ENCODE data around the gene TRIM41. TPM values are rescaled to one million over a fixed set of nuclear protein-coding genes. Genes with fewer than 3 reads are reported as not detected.
A peak's percentile ranks its signal among the peaks of the same experiment; 100 is the strongest.

The TRIM41 gene
- total and polyA plus RNA-seq, 9 of the 15 experiments (the other 6 are each of a cell fraction or from before 2014, with no cell fraction given) = 1.8 to 47.6 (median 20.9) TPM

DNA sequence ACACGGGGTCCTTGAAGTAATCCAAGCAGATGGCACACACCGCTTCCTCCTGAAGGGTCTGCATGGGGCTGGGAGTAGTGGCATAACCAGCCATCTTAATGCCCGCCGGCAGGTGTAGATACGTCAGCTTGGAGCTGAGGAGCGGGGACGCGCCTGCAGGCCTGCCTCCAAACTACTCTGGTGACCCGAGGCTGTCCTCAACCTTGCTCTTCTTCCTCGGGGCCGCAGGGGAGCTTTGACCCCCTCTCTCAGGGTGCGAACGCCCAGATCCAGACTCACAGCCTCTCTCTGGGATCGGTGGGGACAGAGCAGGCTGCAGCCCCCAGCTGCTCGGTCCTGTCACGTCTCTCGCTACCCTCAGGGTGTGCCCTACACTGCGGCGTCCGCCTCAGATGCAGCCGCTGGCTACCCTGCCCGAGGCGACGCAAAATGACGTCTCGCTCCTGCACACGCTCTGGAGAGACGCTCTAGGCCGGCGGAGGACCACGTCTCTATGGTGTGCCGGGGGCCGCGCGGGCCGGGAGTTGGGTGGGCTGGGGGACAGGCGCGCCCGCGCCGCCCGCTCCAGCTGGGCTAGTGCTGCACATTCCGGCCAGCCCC is 37.7 kb downstream of the TRIM41 start, which contains the start of gene TRIM52 (continued):
- TF ChIP-seq, protein P1, sequence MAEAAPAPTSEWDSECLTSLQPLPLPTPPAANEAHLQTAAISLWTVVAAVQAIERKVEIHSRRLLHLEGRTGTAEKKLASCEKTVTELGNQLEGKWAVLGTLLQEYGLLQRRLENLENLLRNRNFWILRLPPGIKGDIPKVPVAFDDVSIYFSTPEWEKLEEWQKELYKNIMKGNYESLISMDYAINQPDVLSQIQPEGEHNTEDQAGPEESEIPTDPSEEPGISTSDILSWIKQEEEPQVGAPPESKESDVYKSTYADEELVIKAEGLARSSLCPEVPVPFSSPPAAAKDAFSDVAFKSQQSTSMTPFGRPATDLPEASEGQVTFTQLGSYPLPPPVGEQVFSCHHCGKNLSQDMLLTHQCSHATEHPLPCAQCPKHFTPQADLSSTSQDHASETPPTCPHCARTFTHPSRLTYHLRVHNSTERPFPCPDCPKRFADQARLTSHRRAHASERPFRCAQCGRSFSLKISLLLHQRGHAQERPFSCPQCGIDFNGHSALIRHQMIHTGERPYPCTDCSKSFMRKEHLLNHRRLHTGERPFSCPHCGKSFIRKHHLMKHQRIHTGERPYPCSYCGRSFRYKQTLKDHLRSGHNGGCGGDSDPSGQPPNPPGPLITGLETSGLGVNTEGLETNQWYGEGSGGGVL (CRISPR knock-in tag; IDR thresholded peaks at IDR 0.05) = no peak
- TF ChIP-seq KDM1A (IDR thresholded peaks at IDR 0.05) = no peak
- TF ChIP-seq SMC3 (conservative IDR thresholded peaks at IDR 0.05; ENCODE audit: insufficient read depth, low read depth, low read length) = no peak
- peak; percentile 88 for TF ChIP-seq TAF1 (IDR thresholded peaks at IDR 0.05; ENCODE audit: control insufficient read depth, extremely low read depth, insufficient read depth, low read length, severe bottlenecking)
- TF ChIP-seq ARID3B (CRISPR knock-in tag; IDR thresholded peaks at IDR 0.05; ENCODE audit: borderline replicate concordance) = no peak
- TF ChIP-seq CUX1 (CRISPR knock-in tag; IDR thresholded peaks at IDR 0.05) = no peak
- TF ChIP-seq, protein P2, sequence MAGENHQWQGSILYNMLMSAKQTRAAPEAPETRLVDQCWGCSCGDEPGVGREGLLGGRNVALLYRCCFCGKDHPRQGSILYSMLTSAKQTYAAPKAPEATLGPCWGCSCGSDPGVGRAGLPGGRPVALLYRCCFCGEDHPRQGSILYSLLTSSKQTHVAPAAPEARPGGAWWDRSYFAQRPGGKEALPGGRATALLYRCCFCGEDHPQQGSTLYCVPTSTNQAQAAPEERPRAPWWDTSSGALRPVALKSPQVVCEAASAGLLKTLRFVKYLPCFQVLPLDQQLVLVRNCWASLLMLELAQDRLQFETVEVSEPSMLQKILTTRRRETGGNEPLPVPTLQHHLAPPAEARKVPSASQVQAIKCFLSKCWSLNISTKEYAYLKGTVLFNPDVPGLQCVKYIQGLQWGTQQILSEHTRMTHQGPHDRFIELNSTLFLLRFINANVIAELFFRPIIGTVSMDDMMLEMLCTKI (IDR thresholded peaks at IDR 0.05; ENCODE audit: partially characterized antibody) = no peak
- no peak for TF ChIP-seq ADNP (tag; IDR thresholded peaks at IDR 0.05)
- TF ChIP-seq MCM7 (IDR thresholded peaks at IDR 0.05) = no peak
- no peak for TF ChIP-seq PHB2 (IDR thresholded peaks at IDR 0.05; ENCODE audit: low read depth)
- no peak for TF ChIP-seq ELF2 (CRISPR knock-in tag; IDR thresholded peaks at IDR 0.05)
- no peak for TF ChIP-seq ZNF239 (CRISPR knock-in tag; IDR thresholded peaks at IDR 0.05)
- peak in 1 of 2 experiments; percentile 25; a peak in 1 of 4 replicates for TF ChIP-seq SIX5 (IDR thresholded peaks at IDR 0.05; ENCODE audit: borderline replicate concordance in 1 of 2, insufficient read depth in 1 of 2, low read depth in 1 of 2, low read length in 2 of 2)
- TF ChIP-seq ZNF740 (CRISPR knock-in tag; IDR thresholded peaks at IDR 0.05) = no peak
- no peak for TF ChIP-seq ZNF740 (tag; IDR thresholded peaks at IDR 0.05)
- TF ChIP-seq NCOA2 (IDR thresholded peaks at IDR 0.05; ENCODE audit: partially characterized antibody in 2 of 2) = no peak
- no peak for TF ChIP-seq FOXJ2 (tag; IDR thresholded peaks at IDR 0.05)

All from K562 (cell line).